Neuronal stem cell (in vitro differentiated cells): ENCODE data around the gene IL13RA2.

Source experiments
- DNase-seq: peaks from one replicate; pipeline ENCODE4 v3.0.0-alpha.2; 2013; ENCODE audit warnings: low spot score
- H2AFZ ChIP-seq: one replicate; pipeline ENCODE4 v1.6.1; 2013; ENCODE audit warnings: mild to moderate bottlenecking, low read length, inconsistent platforms
- H2AK5ac ChIP-seq: 2 replicates; pipeline ENCODE4 v1.6.1; 2013; ENCODE audit warnings: low read depth, mild to moderate bottlenecking, inconsistent platforms, low read length, moderate library complexity, mixed read lengths
- H2BK120ac ChIP-seq: 2 replicates; pipeline ENCODE4 v1.6.1; 2013; ENCODE audit warnings: low read depth, mild to moderate bottlenecking, inconsistent platforms, low read length, moderate library complexity, mixed read lengths
- H2BK12ac ChIP-seq: one replicate; pipeline ENCODE4 v1.6.1; 2013; ENCODE audit warnings: low read length, inconsistent platforms
- H2BK15ac ChIP-seq: 2 replicates; pipeline ENCODE4 v1.6.1; 2013; ENCODE audit warnings: mild to moderate bottlenecking, low read length, inconsistent platforms, mixed read lengths
- H2BK5ac ChIP-seq: one replicate; pipeline ENCODE4 v1.6.1; 2013; ENCODE audit warnings: inconsistent platforms, mild to moderate bottlenecking, low read length, moderate library complexity
- H3K14ac ChIP-seq: one replicate; pipeline ENCODE4 v1.6.1; 2013; ENCODE audit warnings: low read length, inconsistent platforms
- H3K18ac ChIP-seq: 2 replicates; pipeline ENCODE4 v1.6.1; 2013; ENCODE audit warnings: low read length, inconsistent platforms
- H3K23ac ChIP-seq: 2 replicates; pipeline ENCODE4 v1.6.1; 2013; ENCODE audit warnings: low read depth, mild to moderate bottlenecking, mixed read lengths, low read length, inconsistent platforms; ENCODE audit not compliant: poor library complexity
- H3K27ac ChIP-seq: replicated peaks from 3 replicates; pipeline ENCODE4 v1.5.1; 2013; ENCODE audit warnings: low read length, inconsistent platforms
- H3K27me3 ChIP-seq, 3 experiments: 2 replicates each; pipeline ENCODE4 v1.6.1; 2013; ENCODE audit warnings: low read length in 3 of 3, mild to moderate bottlenecking in 2 of 3, inconsistent platforms in 1 of 3, low read depth in 1 of 3, mixed read lengths in 1 of 3, moderate library complexity in 1 of 3; ENCODE audit not compliant: control insufficient read depth in 3 of 3, insufficient read depth in 3 of 3
- H3K36me3 ChIP-seq, 2 donors: replicated peaks in 1 of 2; 2 replicates each; pipeline ENCODE4 v1.6.1; 2013; ENCODE audit warnings: low read length in 2 of 2; ENCODE audit not compliant: control insufficient read depth in 2 of 2, insufficient read depth in 2 of 2
- H3K4ac ChIP-seq: 2 replicates; pipeline ENCODE4 v1.6.1; 2013; ENCODE audit warnings: inconsistent platforms, mild to moderate bottlenecking, low read length, moderate library complexity
- H3K4me1 ChIP-seq, 2 donors: 1 replicate in 1 of 2; 2 replicates in 1 of 2; pipeline ENCODE4 v1.6.1; 2013; ENCODE audit warnings: low read length in 2 of 2, low read depth in 1 of 2; ENCODE audit not compliant: control insufficient read depth in 2 of 2, insufficient read depth in 1 of 2
- H3K4me2 ChIP-seq: one replicate; pipeline ENCODE4 v1.6.1; 2013; ENCODE audit warnings: mild to moderate bottlenecking, low read length, inconsistent platforms; ENCODE audit not compliant: insufficient read depth, poor library complexity, severe bottlenecking
- H3K4me3 ChIP-seq, 2 donors: 2 replicates each; pipeline ENCODE4 v1.5.1; 2013; ENCODE audit warnings: low read length in 2 of 2, mild to moderate bottlenecking in 2 of 2, inconsistent platforms in 1 of 2, moderate library complexity in 1 of 2
- H3K79me1 ChIP-seq: one replicate; pipeline ENCODE4 v1.6.1; 2013; ENCODE audit warnings: low read depth, mild to moderate bottlenecking, inconsistent platforms, low read length, moderate library complexity
- H3K9ac ChIP-seq: one replicate; pipeline ENCODE4 v1.6.1; 2013; ENCODE audit warnings: mild to moderate bottlenecking, low read depth, low read length, inconsistent platforms; ENCODE audit not compliant: poor library complexity
- H3K9me3 ChIP-seq, 2 donors: replicated peaks in 1 of 2; 2 replicates each; pipeline versions ENCODE3 to v1.6.1; 2013; ENCODE audit warnings: low read length in 2 of 2, mild to moderate bottlenecking in 2 of 2, inconsistent platforms in 1 of 2, low read depth in 1 of 2, mixed read lengths in 1 of 2, moderate library complexity in 1 of 2; ENCODE audit not compliant: control insufficient read depth in 2 of 2, insufficient read depth in 1 of 2
- H4K8ac ChIP-seq: one replicate; pipeline ENCODE4 v1.6.1; 2013; ENCODE audit warnings: low read depth, mild to moderate bottlenecking, inconsistent platforms, low read length, moderate library complexity
- H4K91ac ChIP-seq: one replicate; pipeline ENCODE4 v1.6.1; 2013; ENCODE audit warnings: low read length, low read depth, mild to moderate bottlenecking, inconsistent platforms; ENCODE audit not compliant: poor library complexity
- WGBS, 2 donors: extraction: QIAGEN DNeasy Blood & Tissue Kit; methylation state at CpG; one replicate each; pipeline ENCODE4 v1.1.7; 2013; ENCODE audit warnings: missing lambda C conversion rate in 2 of 2, mixed read lengths in 1 of 2; ENCODE audit not compliant: insufficient read length in 2 of 2, insufficient replicate concordance in 1 of 2; ENCODE audit errors: extremely low coverage in 2 of 2; 5-methylcytosine and 5-hydroxymethylcytosine counted together

The IL13RA2 gene

GRCh38 chrX:115023139-115023538 is 5.7 kb upstream of the IL13RA2 start:
- Histone ChIP-seq H2BK5ac (no peak overlapping the region), H3K18ac (no peak overlapping the region), H3K23ac (no peak overlapping the region), H4K8ac (no peak overlapping the region), H3K4ac (no peak overlapping the region), H2BK120ac (no peak overlapping the region), H3K9ac (no peak overlapping the region), H3K27ac (no peak overlapping the region), H2AFZ (no peak overlapping the region), H3K36me3 (no peaks in the 10 kb centered on the region), H3K79me1 (no peaks in the 10 kb centered on the region), H3K27me3 (no peaks in the 10 kb centered on the region), H3K9me3 (no peaks in the 10 kb centered on the region), H2AK5ac (no peak overlapping the region), H2BK15ac (no peak overlapping the region), H2BK12ac (no peak overlapping the region), H3K4me3 (no peak overlapping the region), H4K91ac (no peak overlapping the region), H3K4me2 (no peak overlapping the region), H3K14ac (no peak overlapping the region), H3K4me1 (no peaks in the 10 kb centered on the region)
- no peak for DNase-seq
- WGBS, 2 donors = no CpG with 5 or more reads among the region's 2 CpGs

DNA sequence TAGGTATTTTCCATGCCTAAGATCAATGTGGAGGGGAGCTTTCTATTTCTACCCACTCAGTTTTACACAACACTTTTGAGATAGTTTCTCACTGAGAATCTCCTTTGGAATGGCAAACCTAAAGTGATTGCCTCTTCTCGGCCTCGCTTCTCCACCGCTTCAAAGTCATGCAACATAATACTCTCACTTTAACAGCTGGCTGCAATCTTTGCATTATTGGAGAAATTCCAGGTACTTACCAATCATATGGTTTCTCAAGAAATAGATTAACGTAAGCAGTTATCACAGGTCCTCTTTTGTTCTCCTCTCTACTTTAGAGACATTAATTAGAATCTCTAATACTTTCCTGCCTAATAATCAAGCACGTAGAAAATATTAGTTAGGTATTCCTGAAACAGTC is 3.7 kb upstream of the IL13RA2 start:
- H4K8ac ChIP-seq = no peak overlapping the region
- H3K4me1 ChIP-seq = no peaks in the 10 kb centered on the region
- no peak overlapping the region for H2BK12ac ChIP-seq
- no peak overlapping the region for H3K4me2 ChIP-seq
- no peak overlapping the region for H3K18ac ChIP-seq
- H3K4me3 ChIP-seq = no peak overlapping the region
- no peak overlapping the region for H2BK120ac ChIP-seq
- H3K9me3 ChIP-seq = no peaks in the 10 kb centered on the region
- no peak overlapping the region for H4K91ac ChIP-seq
- H3K4ac ChIP-seq = no peak overlapping the region
- no peak overlapping the region for H3K14ac ChIP-seq
- H2AFZ ChIP-seq = no peak overlapping the region
- DNase-seq = no peak
- no peak overlapping the region for H3K27ac ChIP-seq
- H2AK5ac ChIP-seq = no peak overlapping the region
- no peaks in the 10 kb centered on the region for H3K79me1 ChIP-seq
- H3K36me3 ChIP-seq = no peaks in the 10 kb centered on the region
- H3K27me3 ChIP-seq = no peaks in the 10 kb centered on the region
- WGBS, 2 donors = no CpG with 5 or more reads among the region's 5 CpGs
- no peak overlapping the region for H3K9ac ChIP-seq
- no peak overlapping the region for H3K23ac ChIP-seq
- no peak overlapping the region for H2BK15ac ChIP-seq
- no peak overlapping the region for H2BK5ac ChIP-seq

GRCh38 chrX:115018944-115019343 is 1.5 kb upstream of the IL13RA2 start:
- Histone ChIP-seq H2BK12ac (no peak overlapping the region), H3K18ac (no peak overlapping the region), H3K4ac (no peak overlapping the region), H4K91ac (no peak overlapping the region), H2BK5ac (no peak overlapping the region), H2BK120ac (no peak overlapping the region), H3K27me3 (no peaks in the 10 kb centered on the region), H3K27ac (no peak overlapping the region), H3K4me2 (no peak overlapping the region), H2AFZ (no peak overlapping the region), H3K36me3 (no peaks in the 10 kb centered on the region), H4K8ac (no peak overlapping the region), H3K14ac (no peak overlapping the region), H3K4me3 (no peak overlapping the region), H2AK5ac (no peak overlapping the region), H3K9ac (no peak overlapping the region), H3K4me1 (no peaks in the 10 kb centered on the region), H3K23ac (no peak overlapping the region), H3K9me3 (no peaks in the 10 kb centered on the region), H3K79me1 (no peaks in the 10 kb centered on the region), H2BK15ac (no peak overlapping the region)
- no CpG with 5 or more reads among the region's 2 CpGs for WGBS, 2 donors
- DNase-seq = no peak

DNA sequence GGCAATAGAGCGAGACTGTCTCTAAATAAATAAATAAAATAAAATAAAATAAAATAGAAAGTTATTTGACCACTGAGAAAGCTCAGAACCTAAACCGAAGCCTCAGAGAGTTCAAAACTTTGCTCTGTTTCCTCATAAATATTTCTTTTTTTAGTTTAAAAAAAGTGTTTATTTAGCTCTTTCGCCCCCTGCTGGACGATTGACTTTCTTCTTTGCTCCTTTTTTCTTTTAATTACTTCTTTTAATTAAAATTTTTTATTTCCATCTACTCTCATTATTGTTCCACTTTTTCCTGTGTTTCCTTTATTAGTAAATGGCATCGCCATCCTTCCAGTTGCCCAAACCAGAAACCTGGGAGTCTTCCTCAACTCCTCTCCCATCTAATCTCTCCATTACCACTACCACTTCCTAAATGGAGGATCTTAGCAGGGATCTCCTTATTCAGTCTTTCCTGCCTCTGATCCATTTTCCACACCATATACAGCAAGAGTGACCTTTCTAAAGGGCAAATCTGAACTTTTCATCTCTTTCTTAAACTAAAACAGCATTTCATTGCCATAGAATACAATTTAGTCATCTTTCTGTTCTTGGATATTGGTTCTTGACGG is 728 bp upstream of the IL13RA2 start:
- WGBS, 2 donors = no CpG with 5 or more reads among the region's 6 CpGs
- no peak overlapping the region for H3K4ac ChIP-seq
- DNase-seq = no peak

More for the DNA sequence above, 728 bp upstream of the IL13RA2 start:
- Histone ChIP-seq H3K79me1 (no peaks in the 10 kb centered on the region), H3K36me3 (no peaks in the 10 kb centered on the region), H3K9me3 (no peaks in the 10 kb centered on the region), H3K14ac (no peak overlapping the region), H3K4me1 (no peaks in the 10 kb centered on the region), H3K18ac (no peak overlapping the region), H3K23ac (no peak overlapping the region), H3K27me3 (no peaks in the 10 kb centered on the region), H2AFZ (no peak overlapping the region), H2BK15ac (no peak overlapping the region), H3K9ac (no peak overlapping the region), H2BK120ac (no peak overlapping the region), H2BK12ac (no peak overlapping the region), H3K4me3 (no peak overlapping the region), H4K91ac (no peak overlapping the region), H3K27ac (no peak overlapping the region), H2BK5ac (no peak overlapping the region), H4K8ac (no peak overlapping the region), H2AK5ac (no peak overlapping the region), H3K4me2 (no peak overlapping the region)
